A172 (cell line): ENCODE measurements around the gene CENPO. TPM values are rescaled to one million over a fixed set of nuclear protein-coding genes. Genes with fewer than 3 reads are reported as not detected.

Source experiments
- DNase-seq: peaks from one replicate; pipeline ENCODE4 v3.0.0-alpha.2; 2015; ENCODE audit warnings: low spot score
- total RNA-seq: library from RNA; depleted of rRNA; stranded (reverse); fragments of >200 nt; shearing (Covaris generic); gene quantifications from 2 replicates; pipeline ENCODE4 v1.2.3, GENCODE V29; 2014; rRNA removed

Gene CENPO
- 47.1 and 54.0 TPM in 2 replicates for total RNA-seq

GRCh38 chr2:24792874-24793760 is at the start of gene CENPO, which contains the start of gene PTRHD1:
CENPO (plus strand) TSS chr2:24793425; CDS start chr2:24793920, 495 bp downstream.
PTRHD1 (minus strand) TSS chr2:24793391; CDS start chr2:24793377, 14 bp downstream.
- DNase-seq: peak; percentile 96

DNA sequence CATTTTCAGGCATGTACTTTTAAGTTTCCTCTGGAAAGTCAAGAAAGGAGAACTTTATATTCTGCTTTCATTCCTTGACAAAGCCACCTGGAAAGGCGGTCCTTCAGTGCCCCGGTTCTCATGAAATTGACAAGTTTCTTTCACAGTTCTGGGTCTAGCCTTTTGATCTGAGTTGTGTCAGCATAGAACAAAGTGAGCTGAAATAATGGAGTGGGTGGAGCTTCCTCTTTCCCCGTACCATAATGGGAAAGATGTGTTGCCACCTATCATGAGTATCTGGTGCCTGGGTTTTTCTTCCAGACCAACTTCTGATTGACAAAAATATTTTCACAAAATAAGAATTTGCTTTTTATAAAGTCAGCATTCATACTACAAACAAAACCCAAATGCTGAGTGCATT is 49.3 kb upstream of the CENPO start:
- no peak for DNase-seq

- no peak for DNase-seq
Measured at GRCh38 chr2:24744356-24744755, 48.9 kb upstream of the CENPO start.

DNA sequence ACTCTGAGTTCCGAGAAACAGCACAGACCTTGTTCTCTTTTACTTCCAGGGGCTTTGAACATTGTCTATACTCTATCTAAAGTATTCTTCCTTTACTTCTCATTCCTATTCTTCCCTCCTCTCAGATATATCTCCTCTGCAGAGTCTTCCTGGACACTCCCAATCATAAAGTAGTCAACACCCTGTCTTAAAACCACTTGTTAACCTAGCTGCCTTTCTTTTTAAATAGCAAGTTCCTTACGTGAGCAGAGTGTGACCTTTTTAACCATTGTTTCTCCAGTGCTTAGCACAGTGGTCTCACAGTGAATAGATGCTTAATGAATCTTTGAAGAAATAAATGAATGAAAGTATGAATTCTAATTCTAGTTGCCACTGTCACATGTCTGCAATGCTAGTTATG is 47.4 kb upstream of the CENPO start:
- no peak for DNase-seq

- no peak for DNase-seq
Measured at GRCh38 chr2:24747299-24747698, 45.9 kb upstream of the CENPO start.

DNA sequence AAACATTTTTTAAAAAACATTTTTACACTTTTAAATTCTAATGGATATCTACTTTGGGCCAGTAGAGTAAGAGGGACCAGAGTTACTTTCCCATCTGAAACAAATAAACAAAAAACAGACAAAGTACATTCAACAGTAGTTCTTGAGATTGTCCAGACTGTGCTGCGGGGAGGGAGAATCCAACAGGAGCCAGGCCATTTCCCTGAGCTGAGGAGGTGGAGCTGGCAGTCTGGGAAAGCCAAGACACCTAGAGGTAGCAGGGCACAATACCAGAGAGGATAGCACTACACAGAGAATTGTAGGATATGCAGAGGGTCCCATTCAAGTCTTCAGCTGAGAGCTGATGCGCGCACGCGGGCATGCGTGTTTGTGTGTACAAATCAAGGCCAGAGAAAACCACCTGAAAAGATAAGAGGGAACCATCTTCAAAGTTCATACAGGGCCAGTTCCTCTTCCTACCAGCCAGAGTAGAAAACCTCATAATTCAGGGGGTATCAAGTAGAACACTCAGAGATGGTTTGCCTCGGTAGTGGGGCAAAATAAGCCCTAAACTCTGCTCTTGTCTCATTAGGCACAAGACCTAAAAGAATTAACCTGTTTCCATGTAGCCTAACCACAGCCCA is 44.0 kb upstream of the CENPO start:
- no peak for DNase-seq

DNA sequence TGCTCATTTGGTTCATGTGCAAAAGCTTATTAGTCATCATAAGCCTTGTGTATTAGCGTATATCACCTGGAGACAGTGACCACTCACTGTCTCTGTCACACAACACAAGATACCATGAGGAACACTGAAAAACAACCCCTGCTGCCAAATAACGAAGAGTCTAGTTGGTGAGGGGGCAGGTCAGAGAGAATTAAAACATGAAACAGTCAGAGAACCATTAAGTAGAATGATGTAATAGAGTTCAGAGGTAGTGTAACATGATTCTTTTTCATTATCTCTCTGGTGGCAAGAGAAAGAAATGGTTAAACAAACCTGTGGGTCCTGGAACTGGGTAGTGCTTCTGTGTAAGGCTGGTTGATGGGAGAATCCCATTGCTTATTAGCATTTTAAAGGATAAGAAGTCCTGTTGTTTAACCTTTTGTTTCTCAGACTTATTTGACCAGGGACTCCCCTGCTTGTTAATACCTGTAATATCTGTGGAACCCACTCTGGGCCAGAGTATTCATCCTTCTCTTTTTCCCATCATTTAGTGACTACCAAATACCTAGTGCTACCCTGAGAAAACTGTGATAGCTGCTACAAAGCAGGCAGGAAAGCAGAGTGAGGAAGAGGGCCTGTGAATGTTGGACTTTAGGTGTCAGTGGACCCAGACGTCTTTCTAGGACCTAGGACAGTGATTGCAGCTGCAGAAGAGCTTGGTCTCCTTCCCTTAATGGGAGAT is 38.1 kb upstream of the CENPO start:
- DNase-seq: no peak

DNA sequence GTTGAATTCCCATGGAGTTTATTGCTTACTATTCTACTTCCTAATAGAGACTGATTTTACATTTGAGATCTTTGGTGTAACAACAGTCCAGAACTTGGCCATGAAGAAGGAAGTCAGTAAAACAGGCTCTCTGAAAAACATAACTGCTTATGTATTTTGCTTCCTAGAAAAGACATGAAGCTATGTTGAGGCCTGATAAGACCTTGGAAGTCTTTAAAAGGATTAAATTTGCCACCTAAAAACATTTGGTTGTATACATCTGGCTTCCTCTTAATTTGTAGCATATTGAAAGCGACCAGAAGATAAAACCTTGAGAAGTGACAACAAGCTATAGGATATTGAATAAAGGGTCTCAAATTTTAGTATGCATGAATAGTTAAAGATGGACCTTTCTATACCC is 36.4 kb upstream of the CENPO start:
- DNase-seq: no peak

DNA sequence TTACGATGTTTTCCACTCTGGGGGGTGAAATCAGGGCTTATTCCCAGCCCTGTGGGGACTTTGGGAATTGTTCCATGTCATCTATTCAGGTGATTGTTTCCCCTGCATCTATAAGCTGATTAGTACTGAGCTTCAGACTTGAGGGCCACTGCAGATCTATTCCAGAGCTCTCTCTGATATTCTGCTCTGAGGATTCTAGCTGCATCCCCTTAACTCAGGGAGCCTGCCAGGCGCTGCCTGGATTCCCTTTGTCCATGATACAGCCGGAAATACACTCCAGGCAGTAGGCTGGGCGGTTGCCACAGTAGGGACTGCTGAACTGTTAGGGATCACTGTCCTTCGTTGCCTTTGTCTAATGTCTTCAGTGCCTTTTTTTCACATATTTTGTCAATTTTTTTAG is 31.4 kb upstream of the CENPO start:
- DNase-seq: no peak

- DNase-seq: no peak
Measured at GRCh38 chr2:24762518-24762917, 30.7 kb upstream of the CENPO start.

DNA sequence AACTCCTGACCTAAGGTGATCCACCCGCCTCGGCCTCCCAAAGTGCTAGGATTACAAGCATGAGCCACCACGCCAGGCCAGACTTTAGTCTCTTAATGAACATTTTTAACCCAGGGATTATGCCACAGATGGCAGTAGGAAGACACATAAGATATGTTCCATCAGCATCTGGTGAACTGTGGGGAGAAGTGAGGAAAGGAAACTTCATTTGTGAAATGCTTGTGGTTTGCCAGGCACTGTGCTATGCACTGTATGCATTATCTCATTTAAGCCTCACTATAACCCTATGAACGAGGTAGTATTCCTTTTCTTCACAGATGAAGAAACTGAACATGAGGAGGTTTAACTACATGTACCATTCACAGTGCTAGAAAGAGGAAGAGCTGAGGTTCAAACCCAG is 29.4 kb upstream of the CENPO start:
- DNase-seq: no peak

DNA sequence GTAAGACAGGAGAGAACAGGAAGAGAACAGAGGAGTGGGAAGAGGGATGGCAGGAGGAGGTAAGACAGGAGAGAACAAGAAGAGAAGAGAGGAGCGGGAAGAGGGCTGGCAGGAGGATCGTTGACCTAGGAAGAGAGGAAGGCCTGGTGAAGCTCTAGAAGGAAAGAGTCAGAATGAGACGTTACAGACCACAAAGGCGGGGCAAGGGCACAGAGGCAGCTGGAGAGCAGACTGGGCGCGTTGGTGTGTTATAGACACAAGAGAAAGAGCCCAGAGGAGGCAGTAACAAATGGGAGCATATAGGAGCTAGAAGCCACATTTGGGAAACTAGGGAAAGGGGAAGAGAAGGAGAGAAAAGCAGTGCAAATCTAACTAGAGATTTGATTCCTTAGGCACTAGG is 26.6 kb upstream of the CENPO start:
- DNase-seq: no peak

DNA sequence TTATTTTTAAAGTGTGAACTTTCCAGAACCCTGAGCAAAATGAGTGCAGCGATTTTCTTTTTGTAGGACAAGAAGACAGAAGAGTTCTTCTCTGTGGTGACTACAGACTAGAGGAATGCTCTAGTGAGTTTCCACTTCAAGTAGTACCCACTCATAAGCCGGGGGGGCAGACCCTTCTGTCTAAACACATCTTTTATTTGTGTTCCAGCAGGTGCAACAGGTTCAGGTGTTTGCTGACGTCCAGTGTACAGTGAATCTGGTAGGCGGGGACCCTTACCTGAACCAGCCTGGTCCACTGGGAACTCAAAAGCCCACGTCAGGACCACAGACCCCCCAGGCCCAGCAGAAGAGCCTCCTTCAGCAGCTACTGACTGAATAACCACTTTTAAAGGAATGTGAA is 25.2 kb upstream of the CENPO start:
- no peak for DNase-seq

GRCh38 chr2:24768601-24769000 is 24.6 kb upstream of the CENPO start:
- no peak for DNase-seq

DNA sequence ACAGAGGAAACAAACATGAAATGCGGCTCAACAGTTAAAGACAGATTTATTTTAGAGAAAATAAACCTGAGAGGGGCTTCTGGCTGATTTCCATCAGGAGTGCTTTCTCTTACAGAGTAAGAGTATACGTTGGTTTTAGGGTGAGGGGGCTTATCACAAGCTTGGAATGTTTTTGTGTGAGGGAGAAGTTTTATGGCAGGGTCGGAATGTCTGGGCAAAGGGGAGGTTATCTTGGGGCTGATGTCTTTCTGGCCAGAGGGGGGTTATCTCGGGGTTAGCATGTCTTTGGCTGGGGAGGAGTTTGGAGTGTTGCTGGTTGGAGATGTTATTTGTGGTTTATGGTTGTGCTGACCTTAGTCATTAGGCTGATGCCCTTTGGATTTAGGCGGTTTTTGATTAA is 22.2 kb upstream of the CENPO start:
- DNase-seq: no peak

DNA sequence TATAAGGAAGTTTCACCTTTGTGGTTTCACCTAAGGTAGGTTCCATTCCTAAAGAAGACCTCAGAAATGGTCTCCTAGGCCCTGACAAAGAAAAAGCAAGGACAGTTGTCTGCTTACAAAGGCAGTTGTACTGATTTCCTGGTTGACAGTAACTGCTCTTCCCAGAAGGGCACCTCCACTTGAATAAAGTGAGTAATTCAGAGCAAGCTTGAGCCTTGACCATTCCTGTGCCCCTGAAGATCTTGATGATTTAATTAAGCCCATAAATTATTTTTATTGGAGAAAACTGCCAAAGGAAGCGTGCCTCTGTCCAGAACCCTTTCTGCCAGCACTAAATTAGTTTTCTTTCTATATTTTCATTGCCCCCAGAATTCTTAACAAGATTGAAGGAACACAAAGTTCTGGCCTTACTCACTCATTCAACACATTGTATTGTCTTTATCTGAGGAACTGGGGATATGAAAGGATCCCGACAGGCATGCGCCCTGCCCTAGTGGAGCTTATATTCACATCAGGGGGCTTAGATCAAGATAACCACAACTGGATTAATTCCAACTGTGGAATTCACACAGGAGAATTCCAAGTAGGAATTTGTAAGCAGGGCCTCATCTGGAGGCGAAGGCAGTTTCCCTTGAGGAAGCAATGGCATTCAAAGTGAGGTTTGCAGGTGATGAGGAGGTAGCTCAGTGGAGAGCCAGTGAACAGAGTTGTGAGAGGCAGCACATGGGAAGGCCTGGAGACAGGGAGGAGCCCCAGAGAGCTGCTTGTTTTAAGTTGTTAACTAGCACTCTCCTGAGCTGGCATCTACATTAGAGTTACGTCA is 21.2 kb upstream of the CENPO start:
- peak; percentile 49 for DNase-seq

- DNase-seq: no peak
Measured at GRCh38 chr2:24774373-24774772, 18.9 kb upstream of the CENPO start.

- DNase-seq: no peak
Measured at GRCh38 chr2:24779116-24779515, 14.1 kb upstream of the CENPO start.

- no peak for DNase-seq
Measured at GRCh38 chr2:24783641-24784040, 9.6 kb upstream of the CENPO start.

DNA sequence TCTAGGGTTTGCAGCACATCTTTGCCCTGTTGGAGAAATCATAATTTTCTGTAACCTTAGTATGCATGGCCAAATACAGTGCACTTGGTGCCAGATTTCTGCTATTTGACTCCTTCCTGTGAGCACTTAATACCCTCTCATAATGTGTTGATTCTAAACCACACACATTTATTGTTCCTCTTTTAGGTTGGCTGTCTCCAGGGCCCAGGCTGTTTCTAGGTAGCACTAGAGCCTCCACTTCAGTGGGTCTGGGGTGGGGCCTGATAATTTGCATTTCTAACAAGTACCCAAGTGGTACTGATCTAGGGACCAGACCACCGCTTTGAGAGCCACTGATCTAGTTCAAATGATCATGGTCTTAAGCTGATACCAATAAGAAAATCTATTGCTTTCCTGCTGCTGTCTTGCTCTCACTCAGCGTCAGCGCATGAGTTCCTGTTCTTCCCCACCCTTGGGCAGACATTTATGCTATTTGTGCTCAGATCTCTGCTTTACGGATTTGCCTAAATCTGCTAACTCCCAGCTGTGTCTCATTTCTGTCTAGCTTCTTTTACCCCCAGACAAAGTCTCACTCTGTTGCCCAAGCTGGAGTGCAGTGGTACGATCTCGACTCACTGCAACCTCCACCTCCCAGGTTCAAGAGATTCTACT is 7.4 kb upstream of the CENPO start:
- no peak for DNase-seq

GRCh38 chr2:24787532-24787931 is 5.7 kb upstream of the CENPO start:
- DNase-seq: no peak
